ENCODE data around the gene DSTYK.
"Not testable (repeated sequence)": the region's sequence is repeated elsewhere in the genome, so short reads cannot be mapped to it uniquely, and the experiment has no call there.

The DSTYK gene

DNA sequence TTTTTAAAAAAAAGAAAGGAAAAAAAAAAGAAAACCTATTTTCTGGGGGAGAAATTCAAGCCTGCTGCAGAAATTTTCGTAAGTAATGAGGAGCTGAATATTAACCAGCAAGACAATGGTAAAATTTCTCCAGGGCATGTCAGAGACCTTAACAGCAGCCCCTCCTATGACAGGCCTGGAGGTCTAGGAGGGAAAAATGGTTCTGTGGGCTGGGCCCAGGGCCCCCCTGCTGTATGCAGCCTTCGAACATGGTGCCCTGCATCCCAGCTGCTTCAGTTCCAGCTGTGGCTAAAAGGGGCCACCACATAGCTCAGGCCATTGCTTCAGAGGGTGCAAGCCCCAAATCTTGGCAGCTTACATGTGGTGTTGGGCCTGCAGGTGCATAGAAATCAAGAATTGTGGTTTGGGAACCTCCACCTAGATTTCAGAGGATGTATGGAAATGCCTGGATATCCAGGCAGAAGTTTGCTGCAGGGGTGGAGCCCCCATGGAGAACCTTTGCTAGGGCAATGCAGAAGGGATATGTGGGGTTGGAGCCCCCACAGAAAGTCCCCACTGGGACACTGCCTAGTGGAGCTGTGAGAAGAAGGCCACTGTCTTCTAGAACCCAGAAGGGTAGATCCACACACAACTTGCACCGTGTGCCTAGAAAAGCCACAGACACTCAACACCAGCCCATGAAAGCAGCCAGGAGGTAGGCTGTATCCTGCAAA is 55.7 kb downstream of the DSTYK start:
- H3K9ac ChIP-seq (ENCODE audit: low read depth in 1 of 2, low read length in 2 of 2); H3K4me3 ChIP-seq (ENCODE audit: low read length in 2 of 2); H3K9me3 ChIP-seq (ENCODE audit: control insufficient read depth in 2 of 2, low read length in 2 of 2); H3K4me1 ChIP-seq (ENCODE audit: control insufficient read depth in 2 of 2, insufficient read depth in 2 of 2, low read length in 2 of 2); H3K27me3 ChIP-seq (ENCODE audit: control insufficient read depth in 2 of 2, insufficient read depth in 2 of 2, low read length in 2 of 2); H3K27ac ChIP-seq (ENCODE audit: low read depth in 2 of 2, low read length in 2 of 2): not testable (repeated sequence)
- H3K36me3 ChIP-seq (ENCODE audit: control insufficient read depth in 2 of 2, insufficient read depth in 2 of 2, low read length in 2 of 2): peaks cover 41 to 46% of the 10 kb centered on the region in 2 donors

DNA sequence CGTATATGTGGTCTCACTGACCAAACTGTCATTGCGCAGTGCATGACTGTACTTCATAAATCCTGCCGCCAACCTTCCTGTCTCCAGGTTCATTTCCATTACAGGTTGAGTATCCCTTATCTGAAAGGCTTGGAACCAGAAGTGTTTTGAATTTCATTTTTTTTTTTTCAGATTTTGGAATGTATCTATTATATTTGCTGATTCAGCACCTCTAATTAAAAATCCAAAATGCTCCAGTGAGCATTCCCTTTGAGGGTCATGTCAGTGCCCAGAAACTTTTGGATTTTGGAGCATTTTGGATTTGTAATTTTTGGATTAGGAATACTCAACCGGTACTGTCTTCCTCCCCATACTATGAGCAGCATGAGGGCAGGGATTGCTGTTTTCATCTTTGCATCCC is 59.0 kb downstream of the DSTYK start:
- H3K27me3 ChIP-seq (ENCODE audit: control insufficient read depth in 2 of 2, insufficient read depth in 2 of 2, low read length in 2 of 2): no peaks in the 10 kb centered on the region
- no peak overlapping the region for H3K4me3 ChIP-seq (ENCODE audit: low read length in 2 of 2)
- peaks cover 0 to 3% of the 10 kb centered on the region in 2 donors for H3K9me3 ChIP-seq (ENCODE audit: control insufficient read depth in 2 of 2, low read length in 2 of 2)
- H3K9ac ChIP-seq (ENCODE audit: low read depth in 1 of 2, low read length in 2 of 2): no peak overlapping the region
- H3K27ac ChIP-seq (ENCODE audit: low read depth in 2 of 2, low read length in 2 of 2): no peak overlapping the region
- H3K4me1 ChIP-seq (ENCODE audit: control insufficient read depth in 2 of 2, insufficient read depth in 2 of 2, low read length in 2 of 2): no peaks in the 10 kb centered on the region
- H3K36me3 ChIP-seq (ENCODE audit: control insufficient read depth in 2 of 2, insufficient read depth in 2 of 2, low read length in 2 of 2): peaks cover 19 to 38% of the 10 kb centered on the region in 2 donors

DNA sequence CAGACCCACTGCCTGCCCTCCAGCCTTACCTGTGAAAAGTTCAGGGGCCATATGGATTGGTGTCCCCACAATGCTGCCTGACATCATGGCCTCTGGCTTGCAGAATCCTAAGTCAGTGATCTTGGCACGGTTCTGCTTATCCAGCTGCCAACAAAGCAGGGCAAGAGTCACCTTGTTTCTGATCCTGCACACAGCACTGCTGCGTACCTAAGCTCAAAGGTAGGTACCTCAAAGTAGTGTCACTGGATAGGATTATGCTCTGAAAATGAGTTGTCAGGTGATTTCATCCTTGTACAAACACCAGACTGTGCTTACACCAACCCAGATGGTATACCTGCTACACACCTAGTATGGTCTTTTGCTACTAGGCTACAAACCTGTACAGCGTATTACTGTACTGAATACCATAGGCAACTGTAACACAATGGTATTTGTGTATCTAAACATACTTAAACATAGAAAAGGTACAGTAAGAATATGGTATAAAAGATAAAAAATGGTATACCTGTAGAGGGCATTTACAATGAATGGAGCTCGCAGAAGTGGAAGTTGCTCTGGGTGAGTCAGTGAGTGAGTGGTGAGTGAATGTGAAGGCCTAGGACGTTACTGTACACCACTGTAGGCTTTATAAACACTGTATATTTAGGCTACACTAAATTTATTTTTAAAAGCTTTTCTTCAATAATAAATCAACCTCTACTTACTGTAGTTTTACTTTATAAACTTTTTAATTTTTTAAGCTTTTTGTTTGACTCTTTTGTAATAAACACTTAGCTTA is 60.7 kb downstream of the DSTYK start:
- Histone ChIP-seq H3K27ac (ENCODE audit: low read depth in 2 of 2, low read length in 2 of 2) (no peak overlapping the region), H3K9me3 (ENCODE audit: control insufficient read depth in 2 of 2, low read length in 2 of 2) (no peaks in the 10 kb centered on the region), H3K27me3 (ENCODE audit: control insufficient read depth in 2 of 2, insufficient read depth in 2 of 2, low read length in 2 of 2) (no peaks in the 10 kb centered on the region), H3K36me3 (ENCODE audit: control insufficient read depth in 2 of 2, insufficient read depth in 2 of 2, low read length in 2 of 2) (peaks cover 12 to 34% of the 10 kb centered on the region in 2 donors), H3K9ac (ENCODE audit: low read depth in 1 of 2, low read length in 2 of 2) (no peak overlapping the region), H3K4me1 (ENCODE audit: control insufficient read depth in 2 of 2, insufficient read depth in 2 of 2, low read length in 2 of 2) (no peaks in the 10 kb centered on the region), H3K4me3 (ENCODE audit: low read length in 2 of 2) (no peak overlapping the region)

DNA sequence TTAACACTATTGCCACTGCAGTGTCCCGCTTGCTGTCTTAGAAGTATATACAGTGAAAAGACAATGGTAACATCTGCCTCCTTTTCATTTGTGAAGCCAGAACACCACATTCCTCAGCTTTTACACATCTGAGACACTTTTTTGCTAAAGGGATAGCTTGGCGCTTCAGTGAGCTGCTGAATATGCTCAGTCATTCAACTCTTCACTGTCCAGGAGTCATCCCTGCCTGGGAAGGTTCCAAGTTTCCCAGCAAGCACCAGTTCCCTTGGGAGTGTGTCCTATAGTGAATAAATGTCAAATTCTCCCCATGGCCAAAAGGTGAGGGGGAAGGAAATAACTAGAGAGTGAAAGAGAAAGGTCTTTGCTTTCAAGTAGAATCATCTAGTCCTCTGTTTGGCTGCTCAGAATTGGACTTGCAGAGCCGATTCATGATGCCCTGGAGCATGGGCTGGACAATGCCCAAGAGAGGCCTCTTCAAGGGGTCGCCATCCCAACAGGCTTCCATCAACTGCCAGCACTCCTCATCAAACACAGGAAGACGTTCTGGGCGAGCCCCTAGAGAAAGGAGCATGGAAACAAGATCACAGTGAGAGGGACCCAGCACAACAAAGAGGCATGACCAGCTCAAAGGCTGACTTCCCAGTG is 64.2 kb downstream of the DSTYK start:
- no peaks in the 10 kb centered on the region for H3K27me3 ChIP-seq (ENCODE audit: control insufficient read depth in 2 of 2, insufficient read depth in 2 of 2, low read length in 2 of 2)
- no peaks in the 10 kb centered on the region for H3K9me3 ChIP-seq (ENCODE audit: control insufficient read depth in 2 of 2, low read length in 2 of 2)
- H3K9ac ChIP-seq (ENCODE audit: low read depth in 1 of 2, low read length in 2 of 2): no peak overlapping the region
- peaks cover 6 to 27% of the 10 kb centered on the region in 2 donors for H3K36me3 ChIP-seq (ENCODE audit: control insufficient read depth in 2 of 2, insufficient read depth in 2 of 2, low read length in 2 of 2)
- no peaks in the 10 kb centered on the region for H3K4me1 ChIP-seq (ENCODE audit: control insufficient read depth in 2 of 2, insufficient read depth in 2 of 2, low read length in 2 of 2)
- H3K27ac ChIP-seq (ENCODE audit: low read depth in 2 of 2, low read length in 2 of 2): no peak overlapping the region
- H3K4me3 ChIP-seq (ENCODE audit: low read length in 2 of 2): no peak overlapping the region

DNA sequence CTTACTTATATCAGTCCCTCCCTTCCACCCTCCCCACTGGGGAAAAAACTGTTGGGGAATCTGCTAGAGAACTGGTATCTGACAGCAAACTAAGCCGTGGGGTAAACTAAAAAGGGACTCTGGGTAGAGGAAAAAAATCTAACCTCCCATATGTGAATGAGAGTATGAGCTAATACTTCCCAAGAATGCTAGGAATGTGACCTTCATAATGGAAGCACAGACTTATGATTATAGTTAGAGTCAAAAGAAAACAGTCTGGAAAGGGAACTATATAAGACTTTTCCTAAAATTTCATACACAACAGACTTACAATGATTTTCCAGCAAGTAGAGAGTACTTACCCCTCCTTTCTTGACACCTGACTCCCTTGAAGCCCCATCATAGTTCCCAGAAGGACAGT is 66.8 kb downstream of the DSTYK start:
- H3K4me1 ChIP-seq (ENCODE audit: control insufficient read depth in 2 of 2, insufficient read depth in 2 of 2, low read length in 2 of 2): peaks cover 0 to 2% of the 10 kb centered on the region in 2 donors
- peaks cover 6 to 23% of the 10 kb centered on the region in 2 donors for H3K36me3 ChIP-seq (ENCODE audit: control insufficient read depth in 2 of 2, insufficient read depth in 2 of 2, low read length in 2 of 2)
- no peaks in the 10 kb centered on the region for H3K27me3 ChIP-seq (ENCODE audit: control insufficient read depth in 2 of 2, insufficient read depth in 2 of 2, low read length in 2 of 2)
- H3K9ac ChIP-seq (ENCODE audit: low read depth in 1 of 2, low read length in 2 of 2): no peak overlapping the region
- H3K4me3 ChIP-seq (ENCODE audit: low read length in 2 of 2): no peak overlapping the region
- H3K9me3 ChIP-seq (ENCODE audit: control insufficient read depth in 2 of 2, low read length in 2 of 2): no peaks in the 10 kb centered on the region
- H3K27ac ChIP-seq (ENCODE audit: low read depth in 2 of 2, low read length in 2 of 2): no peak overlapping the region

DNA sequence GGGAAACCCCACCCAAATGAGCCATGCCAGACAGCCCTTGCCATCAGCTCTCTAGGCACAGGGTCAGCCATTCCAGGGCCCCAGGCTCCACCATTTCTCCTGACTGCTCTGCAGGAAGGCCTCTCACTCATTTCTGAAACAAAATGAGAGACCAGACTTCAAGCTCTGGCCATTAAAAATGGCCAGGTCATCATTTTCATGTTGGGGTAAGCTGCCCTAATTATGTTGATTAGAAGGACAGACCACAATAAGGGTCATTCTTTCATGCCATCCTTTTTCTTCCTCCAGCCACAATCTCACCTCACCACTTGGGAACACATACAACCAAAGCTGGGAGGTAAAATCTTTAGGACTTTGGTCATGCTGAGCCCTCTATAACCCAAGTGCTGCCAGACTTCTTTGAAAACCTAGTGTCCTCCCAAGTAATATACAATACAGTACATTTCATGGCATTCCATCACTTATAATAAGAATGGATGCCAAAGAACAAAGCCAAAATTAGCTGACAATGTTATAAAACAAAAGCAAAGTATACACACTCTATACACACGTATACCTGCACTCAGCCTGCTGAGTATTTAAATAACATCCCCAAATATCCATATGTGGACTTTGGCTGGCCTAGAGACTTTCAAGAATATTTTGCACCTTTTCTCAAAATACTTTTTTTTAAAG is 67.3 kb downstream of the DSTYK start:
- Histone ChIP-seq H3K36me3 (ENCODE audit: control insufficient read depth in 2 of 2, insufficient read depth in 2 of 2, low read length in 2 of 2) (peaks cover 6 to 20% of the 10 kb centered on the region in 2 donors), H3K9me3 (ENCODE audit: control insufficient read depth in 2 of 2, low read length in 2 of 2) (no peaks in the 10 kb centered on the region), H3K9ac (ENCODE audit: low read depth in 1 of 2, low read length in 2 of 2) (no peak overlapping the region), H3K27ac (ENCODE audit: low read depth in 2 of 2, low read length in 2 of 2) (no peak overlapping the region), H3K4me3 (ENCODE audit: low read length in 2 of 2) (no peak overlapping the region), H3K4me1 (ENCODE audit: control insufficient read depth in 2 of 2, insufficient read depth in 2 of 2, low read length in 2 of 2) (peaks cover 0 to 2% of the 10 kb centered on the region in 2 donors), H3K27me3 (ENCODE audit: control insufficient read depth in 2 of 2, insufficient read depth in 2 of 2, low read length in 2 of 2) (no peaks in the 10 kb centered on the region)

DNA sequence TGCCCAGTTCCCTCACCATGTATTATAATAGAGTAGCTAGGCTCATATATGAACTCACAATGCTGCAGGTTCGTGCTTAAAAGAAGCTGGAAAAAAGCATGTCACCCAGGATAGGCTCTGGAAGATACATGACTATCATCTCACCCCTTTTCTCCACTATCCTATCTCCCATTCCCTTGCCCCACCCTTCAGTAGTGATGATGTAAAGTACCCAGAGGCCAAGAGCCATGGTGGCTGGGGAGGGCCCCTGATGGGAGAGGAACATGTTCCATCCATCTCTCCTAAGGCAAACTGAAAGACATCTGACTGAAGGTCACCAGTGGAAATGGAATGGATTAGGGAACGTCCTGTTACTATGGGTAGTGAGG is 69.4 kb downstream of the DSTYK start:
- peak overlapping the region in 1 of 2 donors; percentile 6 for H3K9ac ChIP-seq (ENCODE audit: low read depth in 1 of 2, low read length in 2 of 2)
- H3K27ac ChIP-seq (ENCODE audit: low read depth in 2 of 2, low read length in 2 of 2): no peak overlapping the region

DNA sequence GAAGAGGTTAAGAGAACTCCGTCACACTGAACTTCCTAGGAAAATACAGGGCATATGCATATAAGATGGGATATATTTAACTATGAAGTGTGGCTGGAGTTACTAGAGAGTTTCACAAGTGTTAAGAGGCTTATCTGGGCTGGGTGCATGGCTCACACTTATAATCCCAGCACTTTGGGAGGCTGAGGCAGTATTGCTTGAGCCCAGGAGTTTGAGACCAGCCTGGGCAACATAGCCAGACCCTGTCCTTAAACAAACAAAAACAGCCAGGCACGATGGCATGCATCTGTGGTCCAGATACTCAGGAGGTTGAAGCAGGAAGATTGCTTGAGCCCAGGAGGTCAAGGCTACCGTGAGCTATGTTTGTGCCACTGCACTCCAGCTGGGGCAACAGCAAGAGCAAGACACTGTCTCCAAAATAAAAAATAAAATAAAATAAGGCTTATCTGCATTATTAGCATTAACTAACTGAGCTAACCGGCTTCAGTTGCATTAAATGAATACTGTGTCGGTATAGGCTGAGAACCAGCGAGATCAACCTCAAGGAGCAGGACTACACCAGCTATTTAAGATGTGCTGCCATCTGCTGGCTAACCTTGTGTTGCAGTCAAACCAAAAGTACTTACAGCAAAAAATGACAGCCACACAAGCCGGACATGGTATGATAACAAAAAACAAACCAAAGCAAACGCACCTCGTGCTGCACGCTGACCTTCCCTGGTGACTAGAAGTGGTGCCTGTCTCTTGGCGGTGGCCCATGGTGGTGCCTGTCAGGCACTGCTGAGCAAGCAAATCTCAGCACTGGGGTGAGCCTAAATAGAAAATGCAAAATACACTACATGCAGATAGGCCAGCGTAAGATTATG is 70.0 kb downstream of the DSTYK start:
- no peak overlapping the region for H3K27ac ChIP-seq (ENCODE audit: low read depth in 2 of 2, low read length in 2 of 2)
- peaks cover 0 to 3% of the 10 kb centered on the region in 2 donors for H3K36me3 ChIP-seq (ENCODE audit: control insufficient read depth in 2 of 2, insufficient read depth in 2 of 2, low read length in 2 of 2)
- peak overlapping the region; percentile 30 to 51 for H3K4me3 ChIP-seq (ENCODE audit: low read length in 2 of 2)
- H3K9ac ChIP-seq (ENCODE audit: low read depth in 1 of 2, low read length in 2 of 2): peak overlapping the region in 1 of 2 donors; percentile 6
- H3K4me1 ChIP-seq (ENCODE audit: control insufficient read depth in 2 of 2, insufficient read depth in 2 of 2, low read length in 2 of 2): peaks cover 0 to 2% of the 10 kb centered on the region in 2 donors
- no peaks in the 10 kb centered on the region for H3K9me3 ChIP-seq (ENCODE audit: control insufficient read depth in 2 of 2, low read length in 2 of 2)
- no peaks in the 10 kb centered on the region for H3K27me3 ChIP-seq (ENCODE audit: control insufficient read depth in 2 of 2, insufficient read depth in 2 of 2, low read length in 2 of 2)

More for the DNA sequence above, 69.4 kb downstream of the DSTYK start:
- Histone ChIP-seq H3K27me3 (ENCODE audit: control insufficient read depth in 2 of 2, insufficient read depth in 2 of 2, low read length in 2 of 2) (no peaks in the 10 kb centered on the region), H3K9me3 (ENCODE audit: control insufficient read depth in 2 of 2, low read length in 2 of 2) (no peaks in the 10 kb centered on the region), H3K36me3 (ENCODE audit: control insufficient read depth in 2 of 2, insufficient read depth in 2 of 2, low read length in 2 of 2) (peaks cover 4 to 7% of the 10 kb centered on the region in 2 donors), H3K4me1 (ENCODE audit: control insufficient read depth in 2 of 2, insufficient read depth in 2 of 2, low read length in 2 of 2) (peaks cover 0 to 2% of the 10 kb centered on the region in 2 donors), H3K4me3 (ENCODE audit: low read length in 2 of 2) (peak overlapping the region in 1 of 2 donors; percentile 30)

DNA sequence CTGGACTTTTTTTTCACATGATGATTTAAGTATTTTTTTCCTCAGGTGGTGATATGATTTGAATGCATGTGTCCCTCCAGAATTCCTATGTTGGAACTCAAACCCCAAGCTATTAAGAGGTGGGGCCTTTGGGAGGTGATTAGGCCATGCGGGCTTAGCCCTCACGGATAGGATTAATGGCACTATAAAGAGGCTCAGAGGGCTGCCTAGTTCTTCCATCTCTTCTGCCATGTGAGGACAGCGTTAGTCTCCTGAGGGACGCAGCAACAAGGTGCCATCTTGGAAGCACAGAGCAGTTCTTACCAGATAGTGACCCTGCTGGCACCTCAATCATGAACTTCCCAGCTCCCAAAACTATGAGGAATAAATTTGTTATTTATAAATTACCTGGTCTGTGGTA is 71.4 kb downstream of the DSTYK start:
- Histone ChIP-seq H3K4me1 (ENCODE audit: control insufficient read depth in 2 of 2, insufficient read depth in 2 of 2, low read length in 2 of 2) (peaks cover 0 to 2% of the 10 kb centered on the region in 2 donors), H3K9me3 (ENCODE audit: control insufficient read depth in 2 of 2, low read length in 2 of 2) (no peaks in the 10 kb centered on the region), H3K9ac (ENCODE audit: low read depth in 1 of 2, low read length in 2 of 2) (no peak overlapping the region), H3K36me3 (ENCODE audit: control insufficient read depth in 2 of 2, insufficient read depth in 2 of 2, low read length in 2 of 2) (no peaks in the 10 kb centered on the region), H3K27ac (ENCODE audit: low read depth in 2 of 2, low read length in 2 of 2) (no peak overlapping the region), H3K27me3 (ENCODE audit: control insufficient read depth in 2 of 2, insufficient read depth in 2 of 2, low read length in 2 of 2) (no peaks in the 10 kb centered on the region), H3K4me3 (ENCODE audit: low read length in 2 of 2) (no peak overlapping the region)
